ENCODE data around the gene ATPAF2. TPM values are rescaled to one million over a fixed set of nuclear protein-coding genes. Genes with fewer than 3 reads are reported as not detected.

The ATPAF2 gene
- total and polyA plus RNA-seq, 10 of the 15 experiments (the other 5 are each of a cell fraction or from before 2014, with no cell fraction given) = 6.5 to 33.0 (median 26.5) TPM

DNA sequence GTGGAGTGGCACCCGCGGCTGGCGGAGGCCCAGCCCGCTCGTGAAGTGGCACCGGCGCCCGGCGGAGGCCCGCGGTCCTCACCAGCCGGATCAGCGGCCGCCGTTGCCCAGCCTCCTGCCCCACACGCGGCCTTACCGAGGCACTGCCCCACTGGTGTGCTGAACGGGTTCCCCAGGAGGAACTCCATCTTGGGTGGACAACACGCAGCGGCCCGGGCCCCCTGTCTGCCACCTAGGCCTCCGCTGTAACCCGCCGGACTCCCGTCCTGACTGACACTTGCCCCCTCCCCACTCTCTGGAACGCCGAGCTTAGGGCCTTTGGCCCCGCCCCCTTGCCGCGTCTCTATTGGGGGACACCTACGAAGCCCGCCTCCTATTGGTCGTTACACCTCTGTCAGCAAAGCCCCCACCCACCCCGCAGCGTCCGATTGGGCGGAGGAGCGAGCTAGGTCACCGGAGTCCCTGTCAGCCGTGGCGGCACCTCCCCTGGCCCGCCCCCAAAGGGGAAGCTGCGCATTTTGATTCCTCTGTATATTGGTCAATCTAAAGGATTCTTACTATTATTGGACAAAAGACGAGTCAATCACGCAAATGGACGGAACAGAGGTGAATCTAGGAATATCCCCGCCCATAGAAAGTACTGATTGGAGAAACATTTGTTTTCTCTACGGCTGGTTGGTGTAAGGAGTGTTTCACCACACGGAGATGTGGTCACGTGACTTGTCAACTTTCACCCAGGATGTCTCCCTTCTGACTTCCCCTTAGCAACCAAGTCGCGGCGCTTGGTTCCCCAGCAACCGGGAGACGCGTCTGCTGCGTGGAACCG, 66.6 kb downstream of the ATPAF2 start, which contains the start of the genes DRC3 and TOM1L2 (continued):
- TF ChIP-seq, protein P1, sequence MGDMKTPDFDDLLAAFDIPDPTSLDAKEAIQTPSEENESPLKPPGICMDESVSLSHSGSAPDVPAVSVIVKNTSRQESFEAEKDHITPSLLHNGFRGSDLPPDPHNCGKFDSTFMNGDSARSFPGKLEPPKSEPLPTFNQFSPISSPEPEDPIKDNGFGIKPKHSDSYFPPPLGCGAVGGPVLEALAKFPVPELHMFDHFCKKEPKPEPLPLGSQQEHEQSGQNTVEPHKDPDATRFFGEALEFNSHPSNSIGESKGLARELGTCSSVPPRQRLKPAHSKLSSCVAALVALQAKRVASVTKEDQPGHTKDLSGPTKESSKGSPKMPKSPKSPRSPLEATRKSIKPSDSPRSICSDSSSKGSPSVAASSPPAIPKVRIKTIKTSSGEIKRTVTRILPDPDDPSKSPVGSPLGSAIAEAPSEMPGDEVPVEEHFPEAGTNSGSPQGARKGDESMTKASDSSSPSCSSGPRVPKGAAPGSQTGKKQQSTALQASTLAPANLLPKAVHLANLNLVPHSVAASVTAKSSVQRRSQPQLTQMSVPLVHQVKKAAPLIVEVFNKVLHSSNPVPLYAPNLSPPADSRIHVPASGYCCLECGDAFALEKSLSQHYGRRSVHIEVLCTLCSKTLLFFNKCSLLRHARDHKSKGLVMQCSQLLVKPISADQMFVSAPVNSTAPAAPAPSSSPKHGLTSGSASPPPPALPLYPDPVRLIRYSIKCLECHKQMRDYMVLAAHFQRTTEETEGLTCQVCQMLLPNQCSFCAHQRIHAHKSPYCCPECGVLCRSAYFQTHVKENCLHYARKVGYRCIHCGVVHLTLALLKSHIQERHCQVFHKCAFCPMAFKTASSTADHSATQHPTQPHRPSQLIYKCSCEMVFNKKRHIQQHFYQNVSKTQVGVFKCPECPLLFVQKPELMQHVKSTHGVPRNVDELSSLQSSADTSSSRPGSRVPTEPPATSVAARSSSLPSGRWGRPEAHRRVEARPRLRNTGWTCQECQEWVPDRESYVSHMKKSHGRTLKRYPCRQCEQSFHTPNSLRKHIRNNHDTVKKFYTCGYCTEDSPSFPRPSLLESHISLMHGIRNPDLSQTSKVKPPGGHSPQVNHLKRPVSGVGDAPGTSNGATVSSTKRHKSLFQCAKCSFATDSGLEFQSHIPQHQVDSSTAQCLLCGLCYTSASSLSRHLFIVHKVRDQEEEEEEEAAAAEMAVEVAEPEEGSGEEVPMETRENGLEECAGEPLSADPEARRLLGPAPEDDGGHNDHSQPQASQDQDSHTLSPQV (IDR thresholded peaks at IDR 0.05) = no peak
- TF ChIP-seq, protein P2, sequence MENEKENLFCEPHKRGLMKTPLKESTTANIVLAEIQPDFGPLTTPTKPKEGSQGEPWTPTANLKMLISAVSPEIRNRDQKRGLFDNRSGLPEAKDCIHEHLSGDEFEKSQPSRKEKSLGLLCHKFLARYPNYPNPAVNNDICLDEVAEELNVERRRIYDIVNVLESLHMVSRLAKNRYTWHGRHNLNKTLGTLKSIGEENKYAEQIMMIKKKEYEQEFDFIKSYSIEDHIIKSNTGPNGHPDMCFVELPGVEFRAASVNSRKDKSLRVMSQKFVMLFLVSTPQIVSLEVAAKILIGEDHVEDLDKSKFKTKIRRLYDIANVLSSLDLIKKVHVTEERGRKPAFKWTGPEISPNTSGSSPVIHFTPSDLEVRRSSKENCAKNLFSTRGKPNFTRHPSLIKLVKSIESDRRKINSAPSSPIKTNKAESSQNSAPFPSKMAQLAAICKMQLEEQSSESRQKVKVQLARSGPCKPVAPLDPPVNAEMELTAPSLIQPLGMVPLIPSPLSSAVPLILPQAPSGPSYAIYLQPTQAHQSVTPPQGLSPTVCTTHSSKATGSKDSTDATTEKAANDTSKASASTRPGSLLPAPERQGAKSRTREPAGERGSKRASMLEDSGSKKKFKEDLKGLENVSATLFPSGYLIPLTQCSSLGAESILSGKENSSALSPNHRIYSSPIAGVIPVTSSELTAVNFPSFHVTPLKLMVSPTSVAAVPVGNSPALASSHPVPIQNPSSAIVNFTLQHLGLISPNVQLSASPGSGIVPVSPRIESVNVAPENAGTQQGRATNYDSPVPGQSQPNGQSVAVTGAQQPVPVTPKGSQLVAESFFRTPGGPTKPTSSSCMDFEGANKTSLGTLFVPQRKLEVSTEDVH (IDR thresholded peaks at IDR 0.05; ENCODE audit: low read depth, partially characterized antibody) = no peak
- TF ChIP-seq, protein P3, sequence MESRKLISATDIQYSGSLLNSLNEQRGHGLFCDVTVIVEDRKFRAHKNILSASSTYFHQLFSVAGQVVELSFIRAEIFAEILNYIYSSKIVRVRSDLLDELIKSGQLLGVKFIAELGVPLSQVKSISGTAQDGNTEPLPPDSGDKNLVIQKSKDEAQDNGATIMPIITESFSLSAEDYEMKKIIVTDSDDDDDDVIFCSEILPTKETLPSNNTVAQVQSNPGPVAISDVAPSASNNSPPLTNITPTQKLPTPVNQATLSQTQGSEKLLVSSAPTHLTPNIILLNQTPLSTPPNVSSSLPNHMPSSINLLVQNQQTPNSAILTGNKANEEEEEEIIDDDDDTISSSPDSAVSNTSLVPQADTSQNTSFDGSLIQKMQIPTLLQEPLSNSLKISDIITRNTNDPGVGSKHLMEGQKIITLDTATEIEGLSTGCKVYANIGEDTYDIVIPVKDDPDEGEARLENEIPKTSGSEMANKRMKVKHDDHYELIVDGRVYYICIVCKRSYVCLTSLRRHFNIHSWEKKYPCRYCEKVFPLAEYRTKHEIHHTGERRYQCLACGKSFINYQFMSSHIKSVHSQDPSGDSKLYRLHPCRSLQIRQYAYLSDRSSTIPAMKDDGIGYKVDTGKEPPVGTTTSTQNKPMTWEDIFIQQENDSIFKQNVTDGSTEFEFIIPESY (IDR thresholded peaks at IDR 0.05) = no peak; the same call in 1 of the 2 replicates
- TF ChIP-seq BHLHE40 (IDR thresholded peaks at IDR 0.05; ENCODE audit: borderline replicate concordance in 1 of 2, low read depth in 2 of 2, low read length in 1 of 2) (peak; percentile 84 to 99; a peak in 3 of 4 replicates), SPI1 (IDR thresholded peaks at IDR 0.05; ENCODE audit: borderline replicate concordance, insufficient read depth, low read depth, low read length) (peak; percentile 67; the same call in 1 of the 2 replicates), SREBF1 (IDR thresholded peaks at IDR 0.05; ENCODE audit: low read length) (no peak), ESRRA (IDR thresholded peaks at IDR 0.05; ENCODE audit: low read length) (no peak), KAT2A (conservative IDR thresholded peaks at IDR 0.05; ENCODE audit: control insufficient read depth, low read depth, low read length) (no peak), ETV6 (conservative IDR thresholded peaks at IDR 0.05 in 1 of 2, IDR thresholded peaks at IDR 0.05 in 1 of 2; ENCODE audit: borderline replicate concordance in 1 of 2, low read depth in 1 of 2) (no peak), ZZZ3 (IDR thresholded peaks at IDR 0.05; ENCODE audit: control insufficient read depth, insufficient read length, low read depth) (no peak), NRF1 (conservative IDR thresholded peaks at IDR 0.05; ENCODE audit: low read depth, low read length) (no peak), ASH2L (IDR thresholded peaks at IDR 0.05; ENCODE audit: borderline replicate concordance, low read depth) (no peak)
- TF ChIP-seq, protein P4, sequence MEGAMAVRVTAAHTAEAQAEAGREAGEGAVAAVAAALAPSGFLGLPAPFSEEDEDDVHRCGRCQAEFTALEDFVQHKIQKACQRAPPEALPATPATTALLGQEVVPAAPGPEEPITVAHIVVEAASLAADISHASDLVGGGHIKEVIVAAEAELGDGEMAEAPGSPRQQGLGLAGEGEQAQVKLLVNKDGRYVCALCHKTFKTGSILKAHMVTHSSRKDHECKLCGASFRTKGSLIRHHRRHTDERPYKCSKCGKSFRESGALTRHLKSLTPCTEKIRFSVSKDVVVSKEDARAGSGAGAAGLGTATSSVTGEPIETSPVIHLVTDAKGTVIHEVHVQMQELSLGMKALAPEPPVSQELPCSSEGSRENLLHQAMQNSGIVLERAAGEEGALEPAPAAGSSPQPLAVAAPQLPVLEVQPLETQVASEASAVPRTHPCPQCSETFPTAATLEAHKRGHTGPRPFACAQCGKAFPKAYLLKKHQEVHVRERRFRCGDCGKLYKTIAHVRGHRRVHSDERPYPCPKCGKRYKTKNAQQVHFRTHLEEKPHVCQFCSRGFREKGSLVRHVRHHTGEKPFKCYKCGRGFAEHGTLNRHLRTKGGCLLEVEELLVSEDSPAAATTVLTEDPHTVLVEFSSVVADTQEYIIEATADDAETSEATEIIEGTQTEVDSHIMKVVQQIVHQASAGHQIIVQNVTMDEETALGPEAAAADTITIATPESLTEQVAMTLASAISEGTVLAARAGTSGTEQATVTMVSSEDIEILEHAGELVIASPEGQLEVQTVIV (IDR thresholded peaks at IDR 0.05; ENCODE audit: borderline replicate concordance, partially characterized antibody) = peak; percentile 82
